Neuronal stem cell (in vitro differentiated cells): Measurements from ENCODE around the gene NUP160.
"Not testable (repeated sequence)": the region's sequence is repeated elsewhere in the genome, so short reads cannot be mapped to it uniquely, and the experiment has no call there.

Source experiments
- DNase-seq: peaks from one replicate; pipeline ENCODE4 v3.0.0-alpha.2; 2013; ENCODE audit warnings: low spot score
- H2AFZ ChIP-seq: one replicate; pipeline ENCODE4 v1.6.1; 2013; ENCODE audit warnings: mild to moderate bottlenecking, low read length, inconsistent platforms
- H2AK5ac ChIP-seq: 2 replicates; pipeline ENCODE4 v1.6.1; 2013; ENCODE audit warnings: low read depth, mild to moderate bottlenecking, inconsistent platforms, low read length, moderate library complexity, mixed read lengths
- H2BK120ac ChIP-seq: 2 replicates; pipeline ENCODE4 v1.6.1; 2013; ENCODE audit warnings: low read depth, mild to moderate bottlenecking, inconsistent platforms, low read length, moderate library complexity, mixed read lengths
- H2BK12ac ChIP-seq: one replicate; pipeline ENCODE4 v1.6.1; 2013; ENCODE audit warnings: low read length, inconsistent platforms
- H2BK15ac ChIP-seq: 2 replicates; pipeline ENCODE4 v1.6.1; 2013; ENCODE audit warnings: mild to moderate bottlenecking, low read length, inconsistent platforms, mixed read lengths
- H2BK5ac ChIP-seq: one replicate; pipeline ENCODE4 v1.6.1; 2013; ENCODE audit warnings: inconsistent platforms, mild to moderate bottlenecking, low read length, moderate library complexity
- H3K14ac ChIP-seq: one replicate; pipeline ENCODE4 v1.6.1; 2013; ENCODE audit warnings: low read length, inconsistent platforms
- H3K18ac ChIP-seq: 2 replicates; pipeline ENCODE4 v1.6.1; 2013; ENCODE audit warnings: low read length, inconsistent platforms
- H3K23ac ChIP-seq: 2 replicates; pipeline ENCODE4 v1.6.1; 2013; ENCODE audit warnings: low read depth, mild to moderate bottlenecking, mixed read lengths, low read length, inconsistent platforms; ENCODE audit not compliant: poor library complexity
- H3K27ac ChIP-seq: replicated peaks from 3 replicates; pipeline ENCODE4 v1.5.1; 2013; ENCODE audit warnings: low read length, inconsistent platforms
- H3K27me3 ChIP-seq, 3 experiments: 2 replicates each; pipeline ENCODE4 v1.6.1; 2013; ENCODE audit warnings: low read length in 3 of 3, mild to moderate bottlenecking in 2 of 3, inconsistent platforms in 1 of 3, low read depth in 1 of 3, mixed read lengths in 1 of 3, moderate library complexity in 1 of 3; ENCODE audit not compliant: control insufficient read depth in 3 of 3, insufficient read depth in 3 of 3
- H3K36me3 ChIP-seq, 2 donors: replicated peaks in 1 of 2; 2 replicates each; pipeline ENCODE4 v1.6.1; 2013; ENCODE audit warnings: low read length in 2 of 2; ENCODE audit not compliant: control insufficient read depth in 2 of 2, insufficient read depth in 2 of 2
- H3K4ac ChIP-seq: 2 replicates; pipeline ENCODE4 v1.6.1; 2013; ENCODE audit warnings: inconsistent platforms, mild to moderate bottlenecking, low read length, moderate library complexity
- H3K4me1 ChIP-seq, 2 donors: 1 replicate in 1 of 2; 2 replicates in 1 of 2; pipeline ENCODE4 v1.6.1; 2013; ENCODE audit warnings: low read length in 2 of 2, low read depth in 1 of 2; ENCODE audit not compliant: control insufficient read depth in 2 of 2, insufficient read depth in 1 of 2
- H3K4me2 ChIP-seq: one replicate; pipeline ENCODE4 v1.6.1; 2013; ENCODE audit warnings: mild to moderate bottlenecking, low read length, inconsistent platforms; ENCODE audit not compliant: insufficient read depth, poor library complexity, severe bottlenecking
- H3K4me3 ChIP-seq, 2 donors: 2 replicates each; pipeline ENCODE4 v1.5.1; 2013; ENCODE audit warnings: low read length in 2 of 2, mild to moderate bottlenecking in 2 of 2, inconsistent platforms in 1 of 2, moderate library complexity in 1 of 2
- H3K79me1 ChIP-seq: one replicate; pipeline ENCODE4 v1.6.1; 2013; ENCODE audit warnings: low read depth, mild to moderate bottlenecking, inconsistent platforms, low read length, moderate library complexity
- H3K9ac ChIP-seq: one replicate; pipeline ENCODE4 v1.6.1; 2013; ENCODE audit warnings: mild to moderate bottlenecking, low read depth, low read length, inconsistent platforms; ENCODE audit not compliant: poor library complexity
- H3K9me3 ChIP-seq, 2 donors: replicated peaks in 1 of 2; 2 replicates each; pipeline versions ENCODE3 to v1.6.1; 2013; ENCODE audit warnings: low read length in 2 of 2, mild to moderate bottlenecking in 2 of 2, inconsistent platforms in 1 of 2, low read depth in 1 of 2, mixed read lengths in 1 of 2, moderate library complexity in 1 of 2; ENCODE audit not compliant: control insufficient read depth in 2 of 2, insufficient read depth in 1 of 2
- H4K8ac ChIP-seq: one replicate; pipeline ENCODE4 v1.6.1; 2013; ENCODE audit warnings: low read depth, mild to moderate bottlenecking, inconsistent platforms, low read length, moderate library complexity
- H4K91ac ChIP-seq: one replicate; pipeline ENCODE4 v1.6.1; 2013; ENCODE audit warnings: low read length, low read depth, mild to moderate bottlenecking, inconsistent platforms; ENCODE audit not compliant: poor library complexity
- WGBS, 2 donors: extraction: QIAGEN DNeasy Blood & Tissue Kit; methylation state at CpG; one replicate each; pipeline ENCODE4 v1.1.7; 2013; ENCODE audit warnings: missing lambda C conversion rate in 2 of 2, mixed read lengths in 1 of 2; ENCODE audit not compliant: insufficient read length in 2 of 2, insufficient replicate concordance in 1 of 2; ENCODE audit errors: extremely low coverage in 2 of 2; 5-methylcytosine and 5-hydroxymethylcytosine counted together

NUP160 gene

GRCh38 chr11:47828284-47828683 is 19.9 kb downstream of the NUP160 start:
- Histone ChIP-seq H3K4me1 (no peaks in the 10 kb centered on the region), H3K36me3 (peaks cover 14 to 93% of the 10 kb centered on the region in 2 donors)

GRCh38 chr11:47822664-47823063 is 25.5 kb downstream of the NUP160 start:
- H2BK120ac ChIP-seq, H3K9me3 ChIP-seq, DNase-seq, H2BK12ac ChIP-seq, H3K27ac ChIP-seq, H3K4me2 ChIP-seq, H2AK5ac ChIP-seq, H2AFZ ChIP-seq, H2BK5ac ChIP-seq, H4K91ac ChIP-seq, H3K23ac ChIP-seq, H4K8ac ChIP-seq, H3K4me1 ChIP-seq, H3K14ac ChIP-seq, H3K4me3 ChIP-seq, H3K4ac ChIP-seq, H3K27me3 ChIP-seq, H2BK15ac ChIP-seq, H3K79me1 ChIP-seq, H3K18ac ChIP-seq, H3K9ac ChIP-seq: not testable (repeated sequence)
- no CpG with 5 or more reads among the region's 6 CpGs for WGBS, 2 donors
- peaks cover 17 to 94% of the 10 kb centered on the region in 2 donors for H3K36me3 ChIP-seq

More at GRCh38 chr11:47828284-47828683, 19.9 kb downstream of the NUP160 start:
- Histone ChIP-seq H3K23ac (no peak overlapping the region), H3K4ac (no peak overlapping the region), H4K91ac (no peak overlapping the region), H2AFZ (no peak overlapping the region), H2AK5ac (no peak overlapping the region), H3K4me2 (no peak overlapping the region), H4K8ac (no peak overlapping the region), H2BK12ac (no peak overlapping the region), H3K4me3 (no peak overlapping the region), H3K27ac (no peak overlapping the region), H2BK5ac (no peak overlapping the region), H3K14ac (no peak overlapping the region), H3K18ac (no peak overlapping the region), H3K9ac (no peak overlapping the region), H3K27me3 (no peaks in the 10 kb centered on the region), H2BK15ac (no peak overlapping the region), H3K9me3 (peaks cover 0 to under 1% of the 10 kb centered on the region in 2 donors), H2BK120ac (no peak overlapping the region), H3K79me1 (peaks cover 1% of the 10 kb centered on the region)
- no peak for DNase-seq
- no CpG with 5 or more reads among the region's 1 CpG for WGBS, 2 donors

GRCh38 chr11:47819743-47820142 is 28.4 kb downstream of the NUP160 start:
- no peak overlapping the region for H3K23ac ChIP-seq
- H2AK5ac ChIP-seq = no peak overlapping the region
- H3K9me3 ChIP-seq = peaks cover 0 to 4% of the 10 kb centered on the region in 2 donors
- no peak overlapping the region for H2BK12ac ChIP-seq
- no peak overlapping the region for H2BK15ac ChIP-seq
- peaks cover 15 to 96% of the 10 kb centered on the region in 2 donors for H3K36me3 ChIP-seq
- no peak overlapping the region for H3K4ac ChIP-seq
- no peak overlapping the region for H3K18ac ChIP-seq
- no peak overlapping the region for H3K14ac ChIP-seq
- no peak overlapping the region for H4K91ac ChIP-seq
- no peak overlapping the region for H4K8ac ChIP-seq
- no peak for DNase-seq
- no peak overlapping the region for H2AFZ ChIP-seq
- peaks cover 2% of the 10 kb centered on the region for H3K79me1 ChIP-seq
- no peaks in the 10 kb centered on the region for H3K4me1 ChIP-seq
- no peak overlapping the region for H3K4me3 ChIP-seq
- no peak overlapping the region for H2BK5ac ChIP-seq
- no peaks in the 10 kb centered on the region for H3K27me3 ChIP-seq
- H3K9ac ChIP-seq = no peak overlapping the region
- H3K27ac ChIP-seq = no peak overlapping the region
- H2BK120ac ChIP-seq = no peak overlapping the region
- H3K4me2 ChIP-seq = no peak overlapping the region

GRCh38 chr11:47800759-47801158 is 47.4 kb downstream of the NUP160 start:
- Histone ChIP-seq H3K36me3 (peaks cover 28 to 97% of the 10 kb centered on the region in 2 donors), H3K9me3 (no peaks in the 10 kb centered on the region), H3K9ac (no peak overlapping the region), H3K14ac (no peak overlapping the region), H2AFZ (no peak overlapping the region), H2BK15ac (no peak overlapping the region), H3K79me1 (no peaks in the 10 kb centered on the region), H2BK120ac (no peak overlapping the region), H4K91ac (no peak overlapping the region), H3K4me3 (no peak overlapping the region), H2AK5ac (no peak overlapping the region), H2BK12ac (no peak overlapping the region), H4K8ac (no peak overlapping the region), H2BK5ac (no peak overlapping the region), H3K4me2 (no peak overlapping the region), H3K27me3 (no peaks in the 10 kb centered on the region), H3K18ac (no peak overlapping the region), H3K23ac (no peak overlapping the region), H3K4ac (no peak overlapping the region), H3K27ac (no peak overlapping the region), H3K4me1 (no peaks in the 10 kb centered on the region)
- WGBS, 2 donors = no CpG with 5 or more reads among the region's 1 CpG
- no peak for DNase-seq
